Hepatocyte (in vitro differentiated cells): ENCODE measurements around the gene NCOA3. TPM values are rescaled to one million over a fixed set of nuclear protein-coding genes. Genes with fewer than 3 reads are reported as not detected.

ENCODE experiments used
- DNase-seq: peaks from one replicate; pipeline ENCODE4 v3.0.0-alpha.2; 2016; ENCODE audit warnings: low spot score
- H2AFZ ChIP-seq: fragments of 200-600 bp; sonication (generic); 2 replicates; pipeline ENCODE4 v1.6.0; 2016; ENCODE audit warnings: antibody characterized with exemption, mild to moderate bottlenecking
- H3K27ac ChIP-seq: fragments of 200-600 bp; sonication (generic); 2 replicates; pipeline ENCODE4 v1.5.1; 2016; ENCODE audit warnings: mild to moderate bottlenecking
- H3K27me3 ChIP-seq: fragments of 200-600 bp; sonication (generic); 2 replicates; pipeline ENCODE4 v1.6.1; 2016
- H3K36me3 ChIP-seq: fragments of 200-600 bp; sonication (generic); replicated peaks from 2 replicates; pipeline ENCODE4 v1.5.1; 2016; ENCODE audit warnings: low read depth; ENCODE audit not compliant: insufficient read depth
- H3K4me1 ChIP-seq: fragments of 200-600 bp; sonication (generic); 2 replicates; pipeline ENCODE4 v1.5.1; 2016; ENCODE audit warnings: mild to moderate bottlenecking, moderate library complexity; ENCODE audit not compliant: insufficient read depth
- H3K4me2 ChIP-seq: fragments of 200-600 bp; sonication (generic); 2 replicates; pipeline ENCODE4 v1.6.0; 2016
- H3K4me3 ChIP-seq: fragments of 200-600 bp; sonication (generic); 2 replicates; pipeline ENCODE4 v1.5.1; 2016; ENCODE audit warnings: mild to moderate bottlenecking
- H3K79me2 ChIP-seq: fragments of 200-600 bp; sonication (generic); 2 replicates; pipeline ENCODE4 v1.6.0; 2017; ENCODE audit warnings: mild to moderate bottlenecking
- H3K9me2 ChIP-seq: fragments of 200-600 bp; sonication (generic); replicated peaks from 2 replicates; pipeline ENCODE4 v1.6.0; 2017; ENCODE audit warnings: mild to moderate bottlenecking; ENCODE audit not compliant: insufficient read depth
- H3K9me3 ChIP-seq: fragments of 200-600 bp; sonication (generic); 2 replicates; pipeline ENCODE4 v1.5.1; 2016; ENCODE audit warnings: low read depth, mild to moderate bottlenecking
- H4K20me1 ChIP-seq: fragments of 200-600 bp; sonication (generic); 2 replicates; pipeline ENCODE4 v1.6.0; 2016; ENCODE audit warnings: mild to moderate bottlenecking; ENCODE audit not compliant: insufficient read depth, poor library complexity, severe bottlenecking
- EZH2 ChIP-seq: fragments of 200-600 bp; sonication (generic); IDR thresholded peaks from 2 replicates; pipeline ENCODE4 v1.6.1; 2016; ENCODE audit warnings: antibody characterized with exemption, mild to moderate bottlenecking, borderline replicate concordance
- EZH2phosphoT487 ChIP-seq: fragments of 200-600 bp; sonication (generic); IDR thresholded peaks from one replicate; pipeline ENCODE4 v1.6.1; 2018; ENCODE audit warnings: antibody characterized with exemption, mild to moderate bottlenecking, low read depth, moderate library complexity; ENCODE audit not compliant: unreplicated experiment, severe bottlenecking
- WGBS: methylation state at CpG from one replicate; pipeline ENCODE4 v1.1.6; 2016; ENCODE audit warnings: low lambda C conversion rate; ENCODE audit errors: missing lambda C conversion rate; 5-methylcytosine and 5-hydroxymethylcytosine counted together
- polyA plus RNA-seq: library from polyadenylated mRNA; unstranded; fragments of >200 nt; fragmentation: Nextera tagmentation; extraction: Ambion mirVana; gene quantifications from 2 replicates; pipeline ENCODE4 v1.2.1, GENCODE V29; 2016
- total RNA-seq: library from RNA; depleted of rRNA; stranded (reverse); fragments of >200 nt; gene quantifications from 2 replicates; pipeline ENCODE4 v1.2.3, GENCODE V29; 2014
- TF ChIP-seq, protein P1 (sequence below): fragments of 200-600 bp; sonication (generic); IDR thresholded peaks from 2 replicates; pipeline ENCODE4 v1.5.1; 2016; ENCODE audit warnings: antibody characterized with exemption, mild to moderate bottlenecking; ENCODE audit not compliant: poor library complexity

The NCOA3 gene
- total and polyA plus RNA-seq, 2 experiments from 2014 or later: 12.7 to 28.6 TPM

DNA sequence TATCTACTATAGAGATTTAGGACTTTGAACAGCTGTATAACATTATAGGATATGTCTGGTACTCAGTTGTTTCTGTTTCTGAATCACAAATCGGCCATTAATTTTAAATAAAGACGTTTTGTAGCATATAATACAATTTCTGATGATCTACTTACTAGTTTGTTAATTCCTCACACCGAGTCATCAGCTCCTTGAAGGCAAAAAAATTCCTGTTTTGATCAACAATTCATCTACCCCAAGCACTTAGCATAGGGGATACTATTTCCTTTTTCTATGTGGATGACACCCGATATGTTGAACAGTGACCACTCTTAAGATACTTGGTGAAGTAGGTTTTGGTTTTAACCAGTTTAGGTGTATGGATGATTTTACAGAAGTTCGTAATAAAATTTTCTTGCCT is 107.3 kb downstream of the NCOA3 start:
- no peak overlapping the region for H3K4me3 ChIP-seq
- no peaks in the 10 kb centered on the region for H4K20me1 ChIP-seq
- H2AFZ ChIP-seq: no peak overlapping the region
- H3K36me3 ChIP-seq: no peaks in the 10 kb centered on the region
- no peaks in the 10 kb centered on the region for H3K9me3 ChIP-seq
- H3K79me2 ChIP-seq: peaks cover 46% of the 10 kb centered on the region
- WGBS: 93% methylated on average over 5 of the region's 5 CpGs
- H3K27me3 ChIP-seq: no peaks in the 10 kb centered on the region
- H3K4me1 ChIP-seq: no peaks in the 10 kb centered on the region
- TF ChIP-seq, protein P1, sequence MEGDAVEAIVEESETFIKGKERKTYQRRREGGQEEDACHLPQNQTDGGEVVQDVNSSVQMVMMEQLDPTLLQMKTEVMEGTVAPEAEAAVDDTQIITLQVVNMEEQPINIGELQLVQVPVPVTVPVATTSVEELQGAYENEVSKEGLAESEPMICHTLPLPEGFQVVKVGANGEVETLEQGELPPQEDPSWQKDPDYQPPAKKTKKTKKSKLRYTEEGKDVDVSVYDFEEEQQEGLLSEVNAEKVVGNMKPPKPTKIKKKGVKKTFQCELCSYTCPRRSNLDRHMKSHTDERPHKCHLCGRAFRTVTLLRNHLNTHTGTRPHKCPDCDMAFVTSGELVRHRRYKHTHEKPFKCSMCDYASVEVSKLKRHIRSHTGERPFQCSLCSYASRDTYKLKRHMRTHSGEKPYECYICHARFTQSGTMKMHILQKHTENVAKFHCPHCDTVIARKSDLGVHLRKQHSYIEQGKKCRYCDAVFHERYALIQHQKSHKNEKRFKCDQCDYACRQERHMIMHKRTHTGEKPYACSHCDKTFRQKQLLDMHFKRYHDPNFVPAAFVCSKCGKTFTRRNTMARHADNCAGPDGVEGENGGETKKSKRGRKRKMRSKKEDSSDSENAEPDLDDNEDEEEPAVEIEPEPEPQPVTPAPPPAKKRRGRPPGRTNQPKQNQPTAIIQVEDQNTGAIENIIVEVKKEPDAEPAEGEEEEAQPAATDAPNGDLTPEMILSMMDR: no peak
- TF ChIP-seq EZH2phosphoT487: no peak
- TF ChIP-seq EZH2: no peak
- DNase-seq: no peak
- no peak overlapping the region for H3K27ac ChIP-seq
- H3K4me2 ChIP-seq: no peak overlapping the region
- H3K9me2 ChIP-seq: no peaks in the 10 kb centered on the region

DNA sequence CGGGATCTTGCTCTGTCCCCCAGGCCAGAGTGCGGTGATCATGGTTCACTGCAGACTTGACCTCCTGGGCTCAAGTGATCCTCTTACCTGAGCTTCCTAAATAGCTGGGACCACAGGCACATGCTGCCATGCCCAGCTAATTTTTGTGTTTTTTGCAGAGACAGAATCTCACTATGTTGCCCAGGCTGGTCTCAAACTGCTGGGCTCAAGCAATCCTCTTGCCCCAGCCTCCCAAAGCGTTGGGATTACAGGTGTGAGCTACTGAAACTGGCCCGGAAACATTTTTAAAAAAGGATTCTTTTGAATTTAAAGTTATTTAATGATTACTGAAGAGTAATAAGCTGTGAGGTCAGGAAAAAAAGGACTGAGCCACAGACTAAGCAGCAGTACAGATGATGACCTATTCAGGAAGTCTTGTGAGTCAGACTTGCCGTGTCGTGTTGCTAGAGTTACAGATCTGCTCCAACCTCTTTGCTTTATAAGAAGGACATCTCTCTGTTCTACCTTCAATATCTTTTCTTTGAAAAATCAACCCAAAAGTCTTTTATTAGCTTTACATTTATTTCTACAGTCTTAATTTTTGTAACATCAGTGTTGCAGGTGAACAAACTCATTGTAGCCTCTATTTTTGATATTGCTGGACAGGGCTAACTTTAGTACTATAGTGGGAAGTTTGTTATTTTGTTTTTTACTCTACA is 108.7 kb downstream of the NCOA3 start:
- Histone ChIP-seq H2AFZ (no peak overlapping the region), H3K9me3 (no peaks in the 10 kb centered on the region), H3K4me2 (no peak overlapping the region), H4K20me1 (no peaks in the 10 kb centered on the region), H3K36me3 (no peaks in the 10 kb centered on the region), H3K4me3 (no peak overlapping the region), H3K4me1 (no peaks in the 10 kb centered on the region), H3K9me2 (no peaks in the 10 kb centered on the region), H3K27ac (no peak overlapping the region), H3K79me2 (peaks cover 38% of the 10 kb centered on the region), H3K27me3 (no peaks in the 10 kb centered on the region)
- TF ChIP-seq, protein P1: no peak
- TF ChIP-seq EZH2phosphoT487: no peak
- TF ChIP-seq EZH2: no peak
- WGBS: 81% methylated on average over 6 of the region's 6 CpGs
- peak; percentile 45 for DNase-seq

DNA sequence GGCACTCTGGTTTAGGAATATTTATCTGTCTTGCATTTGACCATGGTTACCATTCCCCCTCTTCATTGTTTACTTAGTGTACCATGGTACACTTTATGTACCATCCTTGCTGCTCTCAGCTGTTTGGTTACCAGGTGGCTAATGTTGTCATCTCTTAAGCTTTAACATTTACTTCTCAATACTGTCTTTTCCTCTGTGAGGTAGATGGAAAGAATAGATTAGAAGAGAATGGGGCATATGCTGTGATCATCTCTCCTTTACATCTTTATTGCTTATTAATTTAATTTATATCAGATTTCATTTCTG is 109.2 kb downstream of the NCOA3 start:
- no peaks in the 10 kb centered on the region for H3K9me2 ChIP-seq

More for the DNA sequence above, 109.2 kb downstream of the NCOA3 start:
- Histone ChIP-seq H3K4me1 (no peaks in the 10 kb centered on the region), H3K36me3 (no peaks in the 10 kb centered on the region), H3K4me3 (no peak overlapping the region), H3K4me2 (no peak overlapping the region), H3K27ac (no peak overlapping the region), H4K20me1 (no peaks in the 10 kb centered on the region), H3K27me3 (no peaks in the 10 kb centered on the region), H3K9me3 (no peaks in the 10 kb centered on the region), H3K79me2 (peaks cover 34% of the 10 kb centered on the region), H2AFZ (no peak overlapping the region)
- TF ChIP-seq, protein P1: no peak
- TF ChIP-seq EZH2phosphoT487: no peak
- no peak for TF ChIP-seq EZH2
- no peak for DNase-seq
